Fibroblast of mammary gland (primary cell): Measurements from ENCODE around the gene DDX19B.
"Not testable (repeated sequence)": the region's sequence is repeated elsewhere in the genome, so short reads cannot be mapped to it uniquely, and the experiment has no call there.

Experiments
- DNase-seq: peaks from one replicate; pipeline ENCODE4 v3.0.0-alpha.2; 2010; ENCODE audit warnings: low read depth
- H3K4me3 ChIP-seq: 2 replicates; pipeline ENCODE4 v1.5.1; 2011; ENCODE audit warnings: low read depth, mild to moderate bottlenecking, low read length, moderate library complexity; ENCODE audit not compliant: control insufficient read depth
- CTCF ChIP-seq: conservative IDR thresholded peaks from 2 replicates; pipeline ENCODE4 v1.5.1; 2011; ENCODE audit warnings: low read depth, low read length, inconsistent platforms; ENCODE audit not compliant: control insufficient read depth, insufficient read depth

The DDX19B gene

GRCh38 chr16:70364399-70364798, 65.4 kb downstream of the DDX19B start:
- TF ChIP-seq CTCF, result no peak
- H3K4me3 ChIP-seq, result no peak overlapping the region
- DNase-seq, result no peak

DNA sequence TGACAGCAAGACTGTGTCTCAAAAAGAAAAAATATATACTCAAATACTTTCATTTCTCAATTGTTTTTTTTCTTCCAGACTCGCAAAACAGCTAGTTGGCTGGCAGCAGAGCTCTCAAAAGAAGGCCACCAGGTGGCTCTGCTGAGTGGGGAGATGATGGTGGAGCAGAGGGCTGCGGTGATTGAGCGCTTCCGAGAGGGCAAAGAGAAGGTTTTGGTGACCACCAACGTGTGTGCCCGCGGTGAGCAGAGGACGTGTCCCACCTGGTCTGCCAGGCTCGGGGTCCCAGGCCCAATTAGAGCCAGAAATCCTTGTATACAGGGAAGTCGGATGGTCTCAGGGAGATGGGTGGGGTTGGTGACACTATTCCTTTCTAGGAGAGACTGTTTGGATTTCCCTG, 71.2 kb downstream of the DDX19B start:
- peak; percentile 60 for TF ChIP-seq CTCF
- DNase-seq, result peak; percentile 32
- H3K4me3 ChIP-seq, result not testable (repeated sequence)

- no peak for TF ChIP-seq CTCF
- no peak for DNase-seq
- no peak overlapping the region for H3K4me3 ChIP-seq
Observed at GRCh38 chr16:70370924-70371323, 71.9 kb downstream of the DDX19B start.

DNA sequence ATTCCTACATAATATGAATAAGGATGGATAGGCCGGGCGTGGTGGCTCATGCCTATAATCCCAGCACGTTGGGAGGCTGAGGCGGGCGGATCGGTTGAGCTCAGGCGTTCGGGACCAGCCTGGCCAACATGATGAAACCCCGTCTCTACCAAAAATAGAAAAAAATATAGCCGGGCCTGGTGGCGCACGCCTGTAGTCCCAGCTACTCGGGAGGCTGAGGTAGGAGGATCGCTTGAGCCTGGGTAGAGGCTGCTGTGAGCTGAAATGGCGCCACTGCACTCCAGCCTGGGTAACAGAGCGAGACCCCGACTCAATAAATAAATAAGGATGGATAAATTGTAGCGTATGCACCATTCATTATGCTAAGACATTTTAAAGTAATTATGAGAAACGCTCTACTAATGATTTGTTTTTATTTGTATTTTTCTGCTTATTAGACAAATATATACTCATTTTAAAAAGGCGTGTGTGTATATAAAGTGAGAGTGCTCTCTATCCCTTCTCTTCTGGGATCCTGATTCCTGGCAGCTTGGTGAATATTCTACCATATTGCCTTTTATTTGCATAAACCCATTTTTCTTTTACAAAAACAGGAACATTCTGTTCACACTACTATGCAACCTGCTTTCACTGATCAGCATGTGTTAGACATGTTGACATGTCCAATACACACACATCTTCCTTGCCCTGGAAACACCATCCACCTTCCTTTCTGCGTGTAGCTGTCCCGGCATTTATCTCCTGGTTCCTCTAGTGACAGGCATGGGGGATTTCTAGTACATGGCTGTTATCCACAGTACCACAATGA, 74.1 kb downstream of the DDX19B start:
- no peak overlapping the region for H3K4me3 ChIP-seq
- TF ChIP-seq CTCF, result no peak
- DNase-seq, result no peak

DNA sequence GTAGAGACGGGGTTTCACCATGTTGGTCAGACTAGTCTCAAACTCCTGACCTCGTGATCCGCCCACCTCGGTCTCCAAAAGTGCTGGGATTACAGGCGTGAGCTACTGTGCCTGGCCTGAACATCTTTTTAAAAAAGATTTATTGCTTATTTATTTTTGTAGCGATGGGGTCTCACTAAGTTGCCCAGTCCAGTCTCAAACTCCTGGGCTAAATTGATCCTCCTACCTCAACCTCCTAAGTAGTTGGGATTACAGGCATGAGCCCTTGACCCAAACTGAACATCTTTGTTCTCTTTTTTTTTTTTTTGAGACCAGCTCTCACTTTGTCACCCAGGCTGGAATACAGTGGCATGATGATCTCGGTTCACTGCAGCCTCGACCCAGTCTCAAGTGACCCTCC, 75.2 kb downstream of the DDX19B start:
- no peak for DNase-seq
- no peak overlapping the region for H3K4me3 ChIP-seq
- TF ChIP-seq CTCF, result no peak

GRCh38 chr16:70375636-70376611, 76.9 kb downstream of the DDX19B start:
- no peak for DNase-seq
- H3K4me3 ChIP-seq, result no peak overlapping the region
- TF ChIP-seq CTCF, result no peak
